Caki2 (cell line): ENCODE data around the gene LRRC31. TPM values are rescaled to one million over a fixed set of nuclear protein-coding genes. Genes with fewer than 3 reads are reported as not detected.

Experiments
- DNase-seq: peaks from one replicate; pipeline ENCODE4 v3.0.0-alpha.2; 2015; ENCODE audit warnings: low read depth
- in situ Hi-C: cut with HindIII; loops from 2 replicates; pipeline ENCODE4 v1.10.0; 2016; ENCODE audit warnings: low sequenced_read_pairs, low pct_unique_long_range_greater_than_20kb, mixed read lengths
- total RNA-seq: library from RNA; depleted of rRNA; stranded (reverse); fragments of >200 nt; shearing (Covaris generic); gene quantifications from 2 replicates; pipeline ENCODE4 v1.2.3, GENCODE V29; 2014; ENCODE audit warnings: low replicate concordance; rRNA removed

Gene LRRC31
- 0.47 and 0.98 TPM in 2 replicates for total RNA-seq

GRCh38 chr3:169869484-169870220 lies at the start of gene LRRC31:
TSS of gene LRRC31 (minus strand) at chr3:169869935. CDS start at chr3:169869807, 128 bp downstream.
- DNase-seq: peak; percentile 94
- in situ Hi-C loops: no loop called here

DNA sequence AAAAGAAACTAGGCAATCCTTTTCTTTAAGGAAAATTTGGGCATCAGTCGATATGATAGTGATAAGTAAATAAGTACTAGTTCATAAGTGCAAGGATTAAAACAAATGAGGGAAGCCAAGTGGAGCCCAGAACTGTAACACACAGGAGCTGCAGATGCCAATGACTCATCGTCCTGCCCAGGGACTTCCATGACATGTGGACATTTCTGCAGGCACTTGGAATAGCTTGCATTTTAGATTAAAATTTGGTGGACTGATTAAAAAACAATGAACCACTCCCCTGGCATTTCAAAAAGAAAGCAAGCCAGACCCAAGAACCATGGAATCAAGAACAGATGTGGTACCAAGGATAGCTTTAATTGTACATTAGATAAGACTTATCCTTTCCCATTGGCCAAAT lies 44.6 kb upstream of the LRRC31 start:
- peak; percentile 27 for DNase-seq
- in situ Hi-C loops: no loop called here

GRCh38 chr3:169913323-169913722 lies 43.6 kb upstream of the LRRC31 start:
- in situ Hi-C loops: no loop called here
- no peak for DNase-seq

GRCh38 chr3:169911272-169911671 lies 41.5 kb upstream of the LRRC31 start, which contains the start of gene SAMD7:
TSS of gene SAMD7 (plus strand) at chr3:169911572. CDS start at chr3:169919499, 7,927 bp downstream.
- in situ Hi-C loops: no loop called here
- no peak for DNase-seq

DNA sequence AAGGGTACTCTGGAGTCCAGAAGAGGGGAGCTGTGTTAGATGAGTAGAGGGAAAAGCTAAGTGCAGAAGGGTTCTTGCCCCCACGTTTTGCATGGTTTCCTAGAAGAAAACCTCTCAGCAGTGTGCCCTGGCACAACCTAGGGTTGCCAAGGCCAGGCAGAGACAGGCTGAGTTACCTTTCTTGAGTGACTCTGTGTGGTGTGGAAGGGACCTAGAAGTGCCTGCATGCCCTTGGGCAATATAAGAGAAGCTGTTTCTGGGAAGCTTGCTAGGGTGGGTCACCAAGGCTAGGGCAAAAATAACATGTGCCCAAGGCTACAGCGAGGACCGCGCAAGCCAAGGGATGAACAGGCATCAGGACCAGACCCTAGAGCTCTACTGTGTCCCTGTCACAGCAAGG lies 38.2 kb upstream of the LRRC31 start:
- DNase-seq: no peak
- in situ Hi-C loops: no loop called here

- no peak for DNase-seq
- in situ Hi-C loops: no loop called here
These were observed 37.7 kb upstream of the LRRC31 start for GRCh38 chr3:169907476-169907875.

DNA sequence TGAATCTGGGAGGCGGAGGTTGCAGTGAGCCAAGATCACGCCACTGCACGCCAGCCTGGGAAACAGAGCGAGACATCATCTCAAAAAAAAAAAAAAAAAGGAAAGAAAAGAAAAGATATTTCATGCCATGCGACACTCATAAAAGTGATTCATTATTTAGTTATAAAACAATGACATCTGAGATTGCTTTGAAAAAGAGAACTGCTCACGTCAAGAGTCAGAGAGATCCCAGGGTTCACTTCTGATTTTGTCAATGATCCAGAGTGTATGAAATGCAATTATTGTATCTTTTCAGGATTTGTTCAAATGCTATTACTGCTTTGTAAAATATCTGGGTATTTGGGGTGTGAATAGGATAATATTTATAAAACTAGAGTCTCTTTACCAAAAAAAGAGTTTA lies 35.7 kb upstream of the LRRC31 start:
- in situ Hi-C loops: no loop called here
- DNase-seq: no peak

- in situ Hi-C loops: no loop called here
- DNase-seq: no peak
These were observed 31.7 kb upstream of the LRRC31 start for GRCh38 chr3:169901453-169901852.

DNA sequence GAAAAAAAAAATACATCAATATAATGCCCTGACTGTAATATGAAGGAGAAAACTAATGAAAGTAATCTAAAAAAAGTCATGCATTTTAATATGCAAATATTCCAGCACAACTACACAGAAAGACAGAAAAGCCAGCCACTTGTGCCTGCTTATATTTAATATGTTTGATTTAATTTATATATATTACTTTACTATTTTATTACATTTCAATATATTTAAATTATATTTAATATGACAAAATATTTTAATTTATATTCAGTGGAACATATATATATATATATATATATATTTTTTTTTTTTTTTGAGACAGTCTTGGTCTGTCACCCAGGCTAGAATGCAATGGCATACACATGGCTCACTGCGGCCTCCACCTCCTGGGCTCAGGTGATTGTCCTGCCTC lies 27.5 kb upstream of the LRRC31 start:
- in situ Hi-C loops: no loop called here
- no peak for DNase-seq

GRCh38 chr3:169895072-169895471 lies 25.3 kb upstream of the LRRC31 start:
- in situ Hi-C loops: no loop called here
- DNase-seq: no peak

DNA sequence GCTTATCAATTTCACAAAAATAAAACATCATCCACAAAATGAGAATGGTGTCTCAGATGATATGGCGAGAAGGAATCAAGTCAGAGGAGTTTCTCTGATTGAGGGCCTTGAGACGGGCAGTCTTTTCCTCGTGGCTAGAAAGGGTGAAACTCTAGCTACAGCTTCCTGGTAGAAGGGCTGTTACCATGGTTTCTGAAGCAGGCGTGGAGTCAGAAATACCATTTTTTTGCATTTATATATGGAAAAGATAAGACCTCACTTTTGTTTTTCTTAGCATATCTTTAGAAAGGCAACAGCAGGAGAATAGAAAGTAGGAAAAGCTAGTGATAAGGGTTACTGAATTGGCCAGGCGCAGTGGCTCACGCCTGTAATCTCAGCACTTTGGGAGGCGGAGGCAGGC lies 24.4 kb upstream of the LRRC31 start:
- no peak for DNase-seq
- in situ Hi-C loops: no loop called here

DNA sequence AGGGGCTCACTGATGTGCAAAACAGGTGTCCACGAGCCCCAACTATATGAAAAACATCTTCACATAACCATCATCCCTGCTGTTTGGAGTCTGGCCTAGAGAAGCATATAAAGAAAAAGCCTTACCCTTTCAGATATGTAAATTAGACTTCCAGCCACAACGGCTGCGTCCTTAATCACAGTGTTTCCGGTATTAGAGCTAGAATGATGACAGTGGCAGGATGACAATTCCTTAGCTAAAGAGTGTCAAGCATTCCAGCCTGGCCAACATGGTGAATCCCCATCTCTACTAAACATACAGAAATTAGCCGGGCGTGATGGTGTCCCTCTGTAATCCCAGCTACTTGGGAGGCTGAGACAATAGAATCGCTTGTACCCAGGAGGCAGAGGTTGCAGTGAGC lies 22.2 kb upstream of the LRRC31 start:
- no peak for DNase-seq
- in situ Hi-C loops: no loop called here

DNA sequence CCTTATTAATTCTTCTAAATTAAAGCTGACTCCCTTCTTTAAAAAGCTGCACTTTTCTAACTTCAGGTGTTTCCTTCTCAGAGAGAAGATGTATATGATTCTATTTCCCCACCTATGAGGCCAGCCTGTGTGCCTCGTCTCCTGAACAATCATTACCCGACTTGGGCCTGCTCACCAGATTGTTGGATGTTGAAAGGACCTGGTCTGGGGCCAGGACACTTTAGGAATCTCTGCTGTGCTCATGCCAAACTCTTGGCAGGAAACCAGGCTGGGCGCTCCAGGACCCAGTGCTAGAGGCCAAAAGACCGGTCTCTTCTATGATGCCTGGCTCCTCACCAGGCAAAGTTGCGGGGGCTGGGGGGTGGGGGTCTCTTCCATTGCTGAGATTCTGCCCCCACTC lies 16.9 kb upstream of the LRRC31 start:
- DNase-seq: no peak
- in situ Hi-C loops: no loop called here

- DNase-seq: no peak
- in situ Hi-C loops: no loop called here
These were observed 11.0 kb upstream of the LRRC31 start for GRCh38 chr3:169880576-169881250.

- DNase-seq: no peak
- in situ Hi-C loops: no loop called here
These were observed 10.3 kb upstream of the LRRC31 start for GRCh38 chr3:169879845-169880575.

GRCh38 chr3:169879013-169879557 lies 9.3 kb upstream of the LRRC31 start:
- in situ Hi-C loops: no loop called here
- DNase-seq: no peak

GRCh38 chr3:169871129-169871886 lies 1.6 kb upstream of the LRRC31 start:
- in situ Hi-C loops: no loop called here
- DNase-seq: no peak

- in situ Hi-C loops: no loop called here
- no peak for DNase-seq
These were observed 1.4 kb downstream of the LRRC31 start for GRCh38 chr3:169868369-169868768.
